IPS-18c (cell line): Measurements from ENCODE around the gene JPT2.
"Not testable (repeated sequence)": the region's sequence is repeated elsewhere in the genome, so short reads cannot be mapped to it uniquely, and the experiment has no call there.

Experiments
- H3K4me3 ChIP-seq: 2 replicates; pipeline ENCODE4 v1.7.0; 2013; ENCODE audit warnings: low read depth, mild to moderate bottlenecking, low read length, moderate library complexity; ENCODE audit not compliant: insufficient read depth
- H3K9me3 ChIP-seq: one replicate; pipeline ENCODE4 v1.6.1; 2013; ENCODE audit warnings: mild to moderate bottlenecking, low read length, moderate library complexity; ENCODE audit not compliant: control insufficient read depth, insufficient read depth

JPT2 gene

DNA sequence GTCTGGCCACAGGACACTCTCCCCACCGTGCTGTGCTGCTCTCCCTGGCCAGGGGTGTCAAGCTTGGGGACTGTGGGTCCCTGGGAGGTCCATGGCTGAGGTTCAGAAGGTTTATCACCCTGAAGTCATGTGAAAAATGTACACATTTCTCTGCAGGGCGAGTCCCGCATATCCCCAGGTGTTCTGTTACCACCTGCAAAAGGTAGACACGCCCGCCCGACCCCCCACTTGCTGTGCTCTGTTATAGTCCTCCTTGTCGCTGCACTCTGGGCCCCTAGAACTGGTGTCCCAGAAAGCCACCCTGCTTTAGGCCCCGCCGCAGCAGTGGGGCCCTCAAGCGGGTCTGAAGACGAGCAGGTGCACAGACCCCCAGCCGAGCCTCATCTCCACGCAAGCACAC, 11.8 kb downstream of the JPT2 start:
- Histone ChIP-seq H3K4me3 (no peak overlapping the region), H3K9me3 (no peaks in the 10 kb centered on the region)

DNA sequence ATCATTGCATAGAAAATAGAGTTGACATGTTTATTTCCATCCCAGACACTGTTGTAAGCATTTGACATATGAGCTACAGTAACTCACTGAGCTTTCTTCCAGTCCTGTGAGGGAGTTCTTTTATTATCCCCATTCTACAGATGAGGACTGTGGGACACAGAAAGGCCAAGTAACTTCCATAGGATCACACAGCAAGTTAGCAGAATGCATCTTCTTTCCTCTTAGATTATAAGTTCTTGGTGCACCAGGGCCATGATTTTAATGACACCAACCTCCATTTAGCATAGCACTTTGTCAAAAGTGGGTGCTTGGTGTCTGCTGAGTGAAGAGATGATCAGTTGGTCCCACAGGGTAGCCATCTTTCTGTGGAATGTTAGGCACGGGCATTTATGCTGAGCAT, 12.7 kb downstream of the JPT2 start:
- Histone ChIP-seq H3K4me3 (no peak overlapping the region), H3K9me3 (no peaks in the 10 kb centered on the region)

GRCh38 chr16:1691276-1691675, 13.2 kb downstream of the JPT2 start:
- H3K9me3 ChIP-seq: no peaks in the 10 kb centered on the region
- no peak overlapping the region for H3K4me3 ChIP-seq

GRCh38 chr16:1691956-1692355, 13.9 kb downstream of the JPT2 start:
- Histone ChIP-seq H3K4me3 (no peak overlapping the region), H3K9me3 (no peaks in the 10 kb centered on the region)

DNA sequence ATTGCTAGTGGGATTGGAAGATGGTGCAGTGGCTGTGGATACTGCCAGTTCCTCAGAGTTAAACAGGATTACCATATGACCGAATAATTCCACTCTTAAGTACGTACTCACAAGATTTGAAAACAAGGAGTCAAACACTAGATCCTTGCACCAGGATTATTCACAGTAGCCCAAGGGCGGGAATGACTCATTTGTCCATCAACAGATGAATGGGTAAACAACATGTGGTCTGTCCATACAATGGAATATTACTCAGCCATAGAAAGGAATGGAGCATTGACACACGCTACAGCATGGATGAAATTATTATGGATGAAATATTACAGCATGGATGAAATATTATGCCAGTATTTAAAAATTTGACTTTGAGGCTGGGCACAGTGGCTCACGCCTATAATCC, 18.8 kb downstream of the JPT2 start:
- Histone ChIP-seq H3K4me3 (no peak overlapping the region), H3K9me3 (no peaks in the 10 kb centered on the region)

GRCh38 chr16:1698680-1699079, 20.6 kb downstream of the JPT2 start:
- H3K9me3 ChIP-seq: no peaks in the 10 kb centered on the region
- H3K4me3 ChIP-seq: no peak overlapping the region

DNA sequence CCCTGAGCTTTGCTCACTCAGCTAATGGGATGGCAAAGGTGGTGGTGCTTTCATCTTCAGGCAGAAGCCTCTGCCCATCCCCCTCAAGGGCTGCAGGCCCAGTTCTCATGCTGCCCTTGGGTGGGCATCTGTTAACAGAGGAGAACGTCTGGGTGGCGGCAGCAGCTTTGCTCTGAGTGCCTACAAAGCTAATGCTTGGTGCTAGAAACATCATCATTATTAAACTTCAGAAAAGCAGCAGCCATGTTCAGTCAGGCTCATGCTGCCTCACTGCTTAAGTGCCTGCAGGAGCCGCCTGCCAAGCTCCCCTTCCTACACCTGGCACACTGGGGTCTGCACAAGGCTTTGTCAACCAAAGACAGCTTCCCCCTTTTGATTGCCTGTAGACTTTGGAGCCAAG, 22.2 kb downstream of the JPT2 start:
- Histone ChIP-seq H3K4me3 (no peak overlapping the region), H3K9me3 (no peaks in the 10 kb centered on the region)

- H3K4me3 ChIP-seq: no peak overlapping the region
Observed at GRCh38 chr16:1701216-1701878, 23.3 kb downstream of the JPT2 start.

DNA sequence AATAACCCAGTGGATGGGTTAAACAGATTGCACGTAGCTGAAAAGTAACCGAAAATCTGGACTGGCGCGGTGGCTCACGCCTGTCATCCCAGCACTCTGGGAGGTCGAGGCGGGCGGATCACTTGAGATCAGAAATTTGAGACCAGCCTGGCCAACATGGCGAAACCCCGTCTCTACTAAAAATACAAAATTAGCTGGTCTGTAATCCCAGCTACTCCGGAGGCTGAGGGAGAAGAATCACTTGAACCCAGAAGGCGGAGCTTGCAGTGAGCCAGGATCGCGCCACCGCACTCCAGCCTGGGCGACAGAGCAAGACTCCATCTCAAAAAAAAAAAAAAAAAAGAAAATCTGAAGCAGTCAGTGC, 27.2 kb downstream of the JPT2 start:
- peak overlapping the region; percentile 90 for H3K4me3 ChIP-seq
- H3K9me3 ChIP-seq: not testable (repeated sequence)

More at GRCh38 chr16:1701216-1701878, 23.3 kb downstream of the JPT2 start:
- no peaks in the 10 kb centered on the region for H3K9me3 ChIP-seq

GRCh38 chr16:1705688-1706385, 27.8 kb downstream of the JPT2 start, which contains the start of gene MAPK8IP3:
MAPK8IP3 (plus strand) TSS chr16:1706195; CDS start chr16:1706340, 145 bp downstream.
- peaks cover 2% of the 10 kb centered on the region for H3K9me3 ChIP-seq
- peak within 1 kb of the TSS; percentile 90 for H3K4me3 ChIP-seq

DNA sequence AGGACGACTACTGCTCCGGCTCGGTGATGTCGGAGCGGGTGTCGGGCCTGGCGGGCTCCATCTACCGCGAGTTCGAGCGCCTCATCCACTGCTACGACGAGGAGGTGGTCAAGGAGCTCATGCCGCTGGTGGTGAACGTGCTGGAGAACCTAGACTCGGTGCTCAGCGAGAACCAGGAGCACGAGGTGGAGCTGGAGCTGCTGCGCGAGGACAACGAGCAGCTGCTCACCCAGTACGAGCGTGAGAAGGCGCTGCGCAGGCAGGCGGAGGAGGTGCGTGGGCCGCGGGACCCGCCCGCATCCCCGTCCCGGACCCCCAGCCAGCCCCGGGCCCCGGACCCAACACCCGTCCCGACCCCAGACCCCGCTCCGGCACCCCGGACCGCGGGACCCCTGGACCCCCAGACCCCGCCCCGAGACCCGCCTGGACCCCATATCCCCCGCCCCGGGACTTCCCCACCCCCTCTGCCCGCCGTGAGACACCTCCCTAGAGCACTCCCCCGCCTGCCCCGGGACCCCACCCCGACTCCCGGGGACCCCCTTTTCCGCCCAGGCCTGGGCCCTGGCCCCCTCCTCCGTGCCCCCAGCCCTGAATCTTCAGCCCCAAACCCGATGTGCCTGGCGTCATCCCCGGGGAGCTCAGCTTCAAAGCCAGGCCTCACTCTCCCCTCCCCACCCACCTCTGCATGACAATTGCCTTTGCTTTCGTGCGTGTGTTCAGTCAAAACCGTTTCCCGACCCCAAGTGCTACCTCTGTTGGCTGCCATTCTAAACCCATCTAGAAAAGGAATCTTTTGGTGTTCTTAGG, 28.5 kb downstream of the JPT2 start:
- peaks cover 2% of the 10 kb centered on the region for H3K9me3 ChIP-seq

DNA sequence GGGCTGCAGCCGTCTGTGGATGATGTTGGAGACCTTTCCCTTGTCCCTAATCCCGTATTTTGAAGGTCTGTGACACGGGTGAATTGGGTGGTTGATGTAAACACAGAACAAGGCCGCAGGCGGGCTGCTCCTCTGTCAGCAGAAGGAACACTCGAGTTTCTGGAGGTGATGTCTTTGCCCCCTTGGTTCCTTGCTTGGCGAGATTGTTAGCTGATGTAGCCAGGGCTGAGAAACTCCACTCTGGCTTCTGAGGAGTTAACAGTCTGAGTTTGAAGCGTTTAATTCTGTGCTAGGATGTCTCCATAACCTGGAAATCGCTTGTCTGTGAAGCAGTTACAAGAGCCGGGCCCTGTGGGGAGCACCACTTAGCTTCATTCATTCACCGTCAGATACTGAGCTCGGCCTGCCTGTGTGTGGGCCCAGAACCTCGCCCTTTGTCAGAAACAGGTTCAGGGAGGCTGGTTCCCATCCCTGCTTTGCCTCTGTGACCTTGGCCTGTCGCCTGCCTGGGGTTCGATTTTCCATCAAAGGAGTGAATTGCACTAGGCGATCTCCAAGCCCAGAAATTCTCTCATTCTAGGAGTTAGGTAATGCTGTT, 29.2 kb downstream of the JPT2 start:
- H3K4me3 ChIP-seq: peak overlapping the region; percentile 50
- H3K9me3 ChIP-seq: peaks cover 2% of the 10 kb centered on the region

More for the DNA sequence above, 28.5 kb downstream of the JPT2 start:
- H3K4me3 ChIP-seq: peak overlapping the region; percentile 90

GRCh38 chr16:1708083-1708767, 30.1 kb downstream of the JPT2 start:
- Histone ChIP-seq H3K4me3 (no peak overlapping the region), H3K9me3 (peaks cover 2% of the 10 kb centered on the region)

DNA sequence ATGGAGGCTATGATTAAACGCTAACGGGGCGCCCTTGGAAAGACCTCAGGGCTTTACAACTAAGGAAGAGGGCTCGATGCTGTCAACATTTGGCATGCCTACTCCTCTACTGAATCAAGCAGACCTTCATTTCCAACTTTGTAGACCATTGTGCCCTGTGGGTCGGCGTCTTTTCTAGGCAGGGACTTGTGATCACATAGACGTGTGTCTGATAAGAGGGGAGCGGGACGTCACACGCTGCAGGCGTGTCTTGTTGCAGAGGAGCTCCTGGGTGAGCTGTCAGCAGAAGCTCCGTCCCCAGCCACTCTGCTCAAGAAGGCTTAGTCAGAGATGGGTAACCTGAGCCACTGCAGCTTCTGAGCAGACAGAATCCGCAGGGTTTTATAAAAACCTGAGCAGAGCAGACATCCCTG, 30.7 kb downstream of the JPT2 start:
- Histone ChIP-seq H3K9me3 (peaks cover 2% of the 10 kb centered on the region), H3K4me3 (no peak overlapping the region)

- H3K4me3 ChIP-seq: no peak overlapping the region
- peaks cover 2% of the 10 kb centered on the region for H3K9me3 ChIP-seq
Observed at GRCh38 chr16:1709356-1709755, 31.3 kb downstream of the JPT2 start.

DNA sequence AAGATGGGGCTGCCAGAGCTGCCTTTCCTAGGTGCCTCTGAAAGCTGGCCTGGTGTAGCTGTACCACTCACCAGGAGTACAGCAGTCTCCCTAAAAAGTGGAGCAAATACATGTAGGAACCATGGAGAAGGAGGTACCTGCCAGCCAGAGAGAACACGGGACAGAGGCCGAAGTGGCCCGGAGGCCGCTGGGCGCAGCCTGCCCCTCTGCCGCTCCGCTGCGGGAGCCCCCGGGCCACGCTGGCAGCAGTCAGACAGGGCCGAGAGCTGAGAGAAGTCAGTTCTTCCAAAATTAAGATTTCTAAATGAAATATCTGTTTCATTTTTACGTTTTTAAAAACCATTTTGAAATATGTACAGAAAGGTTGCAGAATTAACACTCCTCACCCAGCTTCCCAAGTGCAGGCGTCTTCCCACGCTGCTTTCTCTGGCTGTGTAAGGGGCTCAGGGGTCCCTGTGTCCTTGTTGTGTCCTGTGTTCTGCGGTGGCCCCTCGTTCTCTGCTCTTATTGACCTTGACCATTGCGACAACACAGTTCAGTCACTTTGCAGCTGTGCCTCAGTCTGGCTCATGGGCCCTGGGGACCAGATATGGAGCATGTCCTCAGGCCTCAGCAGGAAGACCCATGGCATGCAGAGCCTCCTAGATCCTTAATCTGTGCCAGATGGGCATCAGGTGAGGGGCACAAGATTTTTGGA, 32.9 kb downstream of the JPT2 start:
- H3K4me3 ChIP-seq: no peak overlapping the region
- peaks cover 2% of the 10 kb centered on the region for H3K9me3 ChIP-seq
